GM18861 (cell line): ENCODE data around the gene UGT1A5.

ENCODE experiments used
- ATAC-seq: cut with Tn5 transposase; IDR thresholded peaks from one replicate; pipeline ENCODE4 v1.9.1; 2021; ENCODE audit not compliant: unreplicated experiment

UGT1A5 gene

DNA sequence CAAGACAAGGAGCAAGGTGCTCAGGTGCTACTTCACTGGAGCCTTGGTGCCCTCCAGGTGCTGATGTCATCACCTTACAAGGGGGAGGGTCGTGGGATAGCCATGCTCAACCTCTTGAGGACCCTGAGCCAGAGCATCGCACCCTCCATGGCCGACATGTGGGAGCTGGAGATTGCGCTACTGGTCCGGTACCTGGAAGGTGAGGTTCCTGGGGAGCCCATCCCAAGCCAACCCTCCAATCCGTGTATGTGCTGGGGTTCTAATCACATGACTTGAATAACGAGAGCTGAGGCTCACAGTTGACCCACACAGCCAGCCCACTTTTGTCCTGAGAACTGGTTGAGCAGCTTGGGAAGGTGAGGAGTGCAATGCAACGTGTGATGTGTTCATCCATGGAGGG is 91.3 kb downstream of the UGT1A5 start:
- ATAC-seq = no peak

GRCh38 chr2:233807215-233807865 is 94.6 kb downstream of the UGT1A5 start:
- ATAC-seq = no peak

DNA sequence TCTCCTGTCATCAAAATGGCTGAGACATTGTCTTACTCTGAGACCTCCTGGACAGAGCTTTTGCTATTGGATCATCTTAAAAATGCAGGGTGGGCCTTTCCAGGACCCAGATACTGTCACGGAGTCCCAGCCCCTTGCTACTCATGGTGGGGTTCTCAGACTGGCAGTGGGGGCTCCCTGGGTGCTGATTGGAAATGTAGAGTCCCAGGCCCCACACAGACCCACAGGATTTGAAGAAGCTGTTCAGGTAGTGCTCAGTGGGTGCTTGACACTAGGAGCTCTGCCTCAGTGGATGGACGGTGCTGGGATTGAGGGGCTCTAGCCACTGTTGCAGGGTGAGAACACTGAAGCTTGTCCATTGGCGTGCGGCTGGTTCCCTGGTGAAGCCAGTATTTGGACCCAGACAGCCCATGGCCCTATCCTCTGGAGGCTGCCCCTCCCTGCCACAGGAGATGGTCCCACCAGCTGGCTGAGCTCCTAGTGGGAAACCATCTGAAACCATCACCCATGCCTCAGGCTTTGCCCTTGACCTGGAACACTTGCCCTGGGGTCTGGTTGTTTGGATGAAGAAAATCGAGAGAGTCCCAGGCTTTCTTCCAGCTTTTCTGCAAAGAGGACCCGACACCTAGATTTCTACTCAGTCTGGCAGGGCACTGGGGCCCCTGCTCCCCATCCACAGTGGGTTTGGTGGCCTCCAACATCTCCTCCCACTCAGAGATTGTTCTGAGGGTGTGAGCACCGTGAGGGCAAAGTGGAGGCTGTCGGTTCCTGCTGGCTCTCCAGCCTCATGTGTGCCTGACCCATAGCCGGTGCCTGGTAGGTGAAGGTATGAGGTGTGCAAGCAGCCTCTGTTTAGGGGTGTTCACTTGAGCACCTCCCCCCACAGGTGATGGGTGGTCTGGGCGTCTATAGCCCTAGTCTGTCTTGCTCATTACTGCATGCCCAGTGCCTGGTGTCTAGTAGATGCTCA is 95.5 kb downstream of the UGT1A5 start:
- ATAC-seq = no peak

GRCh38 chr2:233810385-233810784 is 97.7 kb downstream of the UGT1A5 start:
- no peak for ATAC-seq

DNA sequence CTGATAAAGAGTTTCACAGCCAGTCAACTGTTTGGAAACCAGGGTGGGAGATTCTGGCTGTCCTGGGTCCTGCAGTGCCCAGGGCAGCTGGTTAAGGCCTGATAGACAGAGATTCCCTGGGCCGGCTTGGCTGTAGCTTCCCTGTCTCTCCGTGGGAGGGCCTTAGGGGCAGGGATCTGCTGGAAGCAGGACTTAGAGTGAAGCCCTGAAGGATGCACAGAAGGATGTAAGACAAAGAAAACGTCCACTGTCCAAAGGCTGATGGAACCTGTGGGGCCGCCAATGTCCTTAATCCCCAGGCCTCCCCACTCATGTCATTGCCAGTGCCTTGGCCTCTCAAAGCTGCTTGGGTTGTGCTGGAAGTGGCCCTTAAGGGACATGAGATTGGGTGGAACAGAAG is 98.4 kb downstream of the UGT1A5 start:
- no peak for ATAC-seq

DNA sequence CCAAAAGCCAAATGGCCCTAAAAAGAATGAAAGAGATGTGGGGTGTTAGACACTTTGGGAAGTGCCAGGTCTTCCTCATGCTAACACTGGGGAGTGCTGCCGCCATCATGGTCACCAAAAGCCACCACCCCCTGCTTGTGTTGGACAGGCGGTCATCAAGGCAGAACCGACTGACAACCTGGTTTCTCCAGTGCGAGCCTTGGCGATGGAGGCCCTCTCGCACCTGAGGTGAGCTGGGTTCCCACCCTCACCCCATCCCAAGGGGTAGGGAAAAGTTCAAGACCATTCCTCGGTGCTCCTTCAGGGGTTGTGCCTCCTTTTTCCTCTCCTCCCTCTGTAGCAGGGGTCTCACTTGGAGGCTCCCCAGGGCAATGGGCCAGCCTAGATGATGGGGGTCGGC is 99.0 kb downstream of the UGT1A5 start:
- no peak for ATAC-seq

DNA sequence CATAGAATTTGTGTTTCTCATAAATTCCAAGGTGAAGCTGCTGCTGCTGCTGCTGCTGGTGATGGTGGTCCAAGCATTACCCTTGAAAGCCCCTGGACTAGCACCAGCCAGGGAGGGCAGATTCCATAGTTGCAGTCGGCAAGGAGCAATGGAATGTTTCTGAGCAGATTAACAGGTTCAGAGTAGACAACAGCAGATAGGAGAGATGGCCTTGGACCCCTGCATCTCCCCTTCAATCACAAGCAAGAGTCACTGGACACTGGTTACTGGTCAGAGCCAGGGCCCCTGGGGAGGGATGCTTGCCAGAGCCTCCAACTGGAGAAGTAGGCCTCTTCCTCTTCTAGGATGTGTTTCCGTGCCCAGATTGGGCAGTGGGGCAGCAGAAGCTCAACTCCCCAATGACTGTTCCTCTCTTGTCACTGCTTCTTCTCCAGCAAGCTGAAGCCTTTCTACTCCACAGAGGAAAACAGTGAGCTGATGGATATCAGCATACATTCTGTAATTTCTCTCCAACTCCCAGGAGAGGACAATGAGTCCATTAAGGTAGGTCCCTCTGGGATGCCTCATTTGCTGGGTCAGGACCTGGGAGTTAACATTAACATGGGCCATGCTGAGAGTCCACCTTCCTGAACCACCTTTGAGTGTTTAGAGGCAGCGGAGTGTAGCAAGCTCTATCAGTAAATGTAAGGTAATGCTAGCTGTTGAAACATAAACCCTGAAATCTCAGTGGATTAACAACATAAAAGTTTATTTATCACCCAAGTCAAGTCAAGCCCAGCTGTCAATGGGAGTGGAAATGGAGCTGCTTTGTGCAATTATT is 100.7 kb downstream of the UGT1A5 start:
- ATAC-seq = no peak

DNA sequence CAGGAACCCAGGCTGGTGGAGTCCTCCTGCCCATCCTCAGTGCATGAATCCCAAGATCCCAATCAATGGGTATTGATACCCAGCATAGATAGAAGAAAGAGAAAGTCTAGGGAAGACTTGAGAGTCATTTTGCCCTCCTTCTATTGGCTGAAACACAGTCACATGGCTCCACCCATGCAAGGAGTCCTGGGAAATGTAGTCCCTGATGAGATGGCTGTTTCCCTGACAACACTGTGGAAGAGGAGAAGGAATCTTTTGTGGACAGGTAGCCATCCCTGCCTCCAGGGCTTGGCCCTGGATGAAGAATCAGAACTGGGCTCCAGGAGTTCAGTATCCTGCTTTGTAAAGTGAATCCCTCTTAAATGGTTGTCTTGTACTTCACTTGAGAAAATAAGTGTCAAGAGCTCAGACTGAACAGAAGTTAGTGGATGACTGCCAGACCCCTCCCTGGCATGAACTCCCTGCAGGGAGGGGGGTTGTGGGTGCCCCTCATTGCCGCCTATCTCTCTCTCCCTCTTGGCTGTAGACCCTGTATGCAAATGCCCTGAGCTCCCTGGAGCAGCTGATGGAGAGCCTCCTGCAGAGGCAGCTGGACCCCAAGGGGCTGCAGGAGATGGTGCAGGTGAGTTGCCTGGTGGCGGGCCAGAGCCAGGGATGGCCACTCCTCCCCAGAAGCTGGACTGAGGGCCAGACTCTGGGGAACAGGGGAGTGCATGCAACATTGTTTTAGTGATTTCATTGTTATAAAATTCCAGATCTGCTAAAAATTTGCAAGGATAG is 101.5 kb downstream of the UGT1A5 start:
- no peak for ATAC-seq

DNA sequence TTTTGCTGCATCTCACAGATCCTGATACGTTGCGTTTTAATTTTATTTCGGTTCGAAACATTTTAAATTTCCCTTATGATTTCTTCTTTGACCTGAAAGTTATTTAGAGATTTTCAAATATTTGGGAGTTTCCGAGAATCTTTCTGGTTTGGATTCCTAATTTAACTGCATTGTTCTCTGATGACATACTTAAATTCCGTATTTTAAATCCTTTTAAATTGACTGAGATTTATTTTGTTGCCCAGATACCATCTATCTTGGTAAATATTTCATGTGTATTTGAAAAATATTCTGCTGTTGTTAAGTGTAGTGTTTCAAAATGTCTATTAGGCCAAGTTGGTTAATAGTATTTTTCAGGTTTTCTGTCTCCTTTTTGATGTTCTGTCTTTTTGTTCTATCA is 103.2 kb downstream of the UGT1A5 start:
- ATAC-seq = no peak

- ATAC-seq = no peak
Observed at GRCh38 chr2:233816334-233816733, 103.6 kb downstream of the UGT1A5 start.

GRCh38 chr2:233816771-233817170 is 104.1 kb downstream of the UGT1A5 start:
- ATAC-seq = no peak

DNA sequence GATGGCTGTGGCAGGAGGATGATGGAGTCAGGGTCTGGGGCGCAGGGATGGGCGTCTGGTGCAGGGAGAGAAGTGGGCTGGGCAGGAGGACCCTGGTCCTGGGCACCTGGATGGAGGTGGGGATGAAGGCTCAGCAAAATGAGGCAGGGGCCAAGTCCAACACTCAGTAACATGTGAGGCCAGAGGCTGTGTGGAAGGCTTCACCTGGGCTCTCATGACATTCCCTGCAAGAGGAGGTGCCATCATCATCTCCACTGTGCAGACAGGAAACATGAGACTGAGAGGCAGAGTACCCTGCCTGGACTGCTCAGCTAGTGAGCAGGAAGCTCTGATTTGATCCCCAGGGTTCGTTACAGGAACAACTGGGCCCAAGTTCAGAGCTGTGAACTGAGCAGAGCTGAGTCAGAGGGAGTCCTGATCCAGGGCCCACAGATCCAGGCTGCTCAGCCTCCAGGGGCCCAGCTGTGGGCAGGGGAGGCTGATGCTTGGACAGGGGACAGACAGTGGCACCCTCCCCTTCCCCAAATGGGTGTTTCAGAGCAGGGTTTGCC is 104.7 kb downstream of the UGT1A5 start:
- no peak for ATAC-seq

- no peak for ATAC-seq
Observed at GRCh38 chr2:233817995-233818638, 105.4 kb downstream of the UGT1A5 start.

- ATAC-seq = no peak
Observed at GRCh38 chr2:233818639-233819621, 106.2 kb downstream of the UGT1A5 start.

DNA sequence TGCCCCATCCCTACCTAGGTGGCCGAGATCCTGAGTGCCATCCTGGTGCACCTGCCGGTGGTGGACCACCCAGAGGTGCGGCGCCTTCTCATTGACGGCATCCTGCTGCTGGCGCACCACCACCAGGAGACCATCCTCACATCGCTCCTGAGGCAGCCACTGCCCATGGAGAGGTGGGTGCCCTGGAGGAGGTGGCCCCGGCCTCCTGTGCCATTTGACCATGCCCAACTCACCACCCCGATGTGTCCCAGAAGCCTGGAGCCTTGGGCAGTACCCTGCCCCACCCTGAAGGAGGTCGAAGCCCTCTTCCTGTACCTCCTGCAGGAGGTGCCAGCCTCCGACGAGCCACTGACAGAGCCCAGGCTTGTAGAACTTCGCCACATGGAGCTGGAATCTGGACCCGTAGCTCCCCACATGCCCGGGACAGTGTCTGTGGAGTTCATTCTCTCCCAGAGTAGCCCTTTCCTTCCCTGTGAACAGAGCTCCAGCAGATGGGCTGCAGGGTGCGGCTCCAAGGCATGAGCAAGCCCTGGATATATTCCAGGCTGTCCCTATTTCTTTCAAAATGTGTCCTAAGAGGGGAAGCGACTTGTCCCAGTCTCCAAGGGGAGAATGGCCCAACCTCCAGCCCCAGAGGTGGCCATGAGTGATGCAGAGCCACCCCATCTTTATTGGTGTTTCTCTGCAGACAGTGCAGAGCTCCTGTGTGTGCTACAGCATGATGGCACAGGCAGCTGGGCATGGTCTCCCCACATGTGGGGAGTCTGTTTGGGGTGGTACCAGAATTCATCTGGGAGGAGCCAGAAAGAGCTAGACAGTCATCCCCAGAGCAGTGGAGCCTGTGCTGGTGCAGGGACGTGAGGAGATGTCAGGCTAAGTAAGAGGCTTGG is 107.4 kb downstream of the UGT1A5 start:
- no peak for ATAC-seq

GRCh38 chr2:233820774-233821105 is 108.0 kb downstream of the UGT1A5 start:
- ATAC-seq = no peak

DNA sequence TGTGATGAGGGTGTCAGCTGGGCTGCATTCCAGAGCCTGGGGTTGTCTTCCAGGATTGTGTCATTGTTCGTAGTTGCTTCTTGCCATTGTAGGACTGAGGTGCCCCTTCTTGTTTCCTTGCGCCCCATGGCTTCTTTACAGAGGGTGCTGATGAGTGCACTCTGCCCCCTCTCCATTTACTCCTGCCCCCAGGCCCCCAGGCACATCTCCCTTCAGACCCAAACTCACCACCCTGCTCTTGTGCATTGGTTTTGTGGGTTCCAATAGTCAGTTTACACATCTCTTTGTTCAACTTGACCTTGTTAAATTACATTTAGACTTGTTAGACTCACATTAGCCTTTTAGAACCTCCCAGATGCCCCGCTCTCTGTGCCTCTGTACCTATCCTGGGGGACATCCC is 108.5 kb downstream of the UGT1A5 start:
- ATAC-seq = no peak

DNA sequence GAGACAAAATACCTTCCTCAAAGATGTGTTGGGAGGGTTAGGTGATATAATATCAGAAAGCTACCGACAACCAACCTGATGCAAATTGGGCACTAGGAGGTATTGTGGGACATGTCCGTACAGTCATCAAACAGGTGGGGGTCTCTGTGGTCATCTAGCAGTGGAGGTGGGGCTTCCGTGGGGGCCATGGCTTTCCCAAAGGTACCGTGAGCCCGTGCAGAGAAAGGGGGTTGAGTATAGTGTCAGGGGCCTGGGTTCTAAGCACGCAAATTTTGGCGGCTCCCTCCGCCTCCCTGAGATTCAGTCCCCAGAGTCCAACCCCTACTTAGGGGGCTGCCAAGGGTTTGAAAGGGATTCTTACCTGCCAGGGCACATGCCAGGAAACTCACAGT is 109.0 kb downstream of the UGT1A5 start:
- no peak for ATAC-seq
